Fibroblast of lung (primary cell): Measurements from ENCODE around the gene TMEM187. TPM values are rescaled to one million over a fixed set of nuclear protein-coding genes. Genes with fewer than 3 reads are reported as not detected.

Experiments used
- DNase-seq, 2 donors: peaks; one replicate each; pipeline versions ENCODE4 v3.0.0 to v3.0.0-alpha.2; 2010; ENCODE audit warnings: low read depth in 2 of 2
- H2AFZ ChIP-seq: 2 replicates; pipeline ENCODE4 v1.5.1; 2012; ENCODE audit warnings: low read length, control low read depth, inconsistent platforms
- H3K27ac ChIP-seq: 2 replicates; pipeline ENCODE4 v1.5.1; 2011; ENCODE audit warnings: low read length, control low read depth; ENCODE audit not compliant: insufficient read depth
- H3K27me3 ChIP-seq: 2 replicates; pipeline ENCODE4 v1.5.1; 2011; ENCODE audit warnings: mild to moderate bottlenecking, low read length; ENCODE audit not compliant: control insufficient read depth, insufficient read depth
- H3K36me3 ChIP-seq: 2 replicates; pipeline ENCODE4 v1.5.1; 2011; ENCODE audit warnings: low read length; ENCODE audit not compliant: control insufficient read depth, insufficient read depth
- H3K4me1 ChIP-seq: 2 replicates; pipeline ENCODE4 v1.5.1; 2011; ENCODE audit warnings: low read length; ENCODE audit not compliant: control insufficient read depth, insufficient read depth; ENCODE audit errors: extremely low read depth
- H3K4me2 ChIP-seq: 2 replicates; pipeline ENCODE4 v1.5.1; 2011; ENCODE audit warnings: low read length, control low read depth; ENCODE audit not compliant: insufficient read depth; ENCODE audit errors: extremely low read depth
- H3K4me3 ChIP-seq, 4 experiments: fragments of 200-600 bp in 1 of 4; sonication (generic) in 1 of 4; replicated peaks in 1 of 4; 2 replicates each; pipeline ENCODE4 v1.5.1; 2011 to 2016; ENCODE audit warnings: low read length in 4 of 4, low read depth in 3 of 4, mild to moderate bottlenecking in 3 of 4, control low read depth in 2 of 4, inconsistent platforms in 1 of 4, mixed read lengths in 1 of 4; ENCODE audit not compliant: insufficient read depth in 1 of 4; ENCODE audit errors: control extremely low read depth in 1 of 4
- H3K79me2 ChIP-seq: 2 replicates; pipeline ENCODE4 v1.5.1; 2012; ENCODE audit warnings: mild to moderate bottlenecking, low read length, inconsistent platforms; ENCODE audit not compliant: control insufficient read depth, insufficient read depth
- H3K9ac ChIP-seq: 2 replicates; pipeline ENCODE4 v1.5.1; 2011; ENCODE audit warnings: mild to moderate bottlenecking, low read length, control low read depth; ENCODE audit not compliant: insufficient read depth
- H3K9me3 ChIP-seq: 2 replicates; pipeline ENCODE4 v1.5.1; 2012; ENCODE audit warnings: low read depth, low read length; ENCODE audit not compliant: control insufficient read depth, insufficient read depth
- H4K20me1 ChIP-seq: 2 replicates; pipeline ENCODE4 v1.5.1; 2011; ENCODE audit warnings: low read length; ENCODE audit not compliant: control insufficient read depth, insufficient read depth; ENCODE audit errors: extremely low read depth
- CTCF ChIP-seq, 2 donors: IDR thresholded peaks in 1 of 2; conservative IDR thresholded peaks in 1 of 2; 1 replicate in 1 of 2; 2 replicates in 1 of 2; pipeline ENCODE4 v1.5.1; 2011 to 2012; ENCODE audit warnings: low read length in 2 of 2, control low read depth in 1 of 2, inconsistent platforms in 1 of 2, low read depth in 1 of 2, mild to moderate bottlenecking in 1 of 2
- EZH2 ChIP-seq: IDR thresholded peaks from 2 replicates; pipeline ENCODE4 v1.5.1; 2012; ENCODE audit warnings: low read length, control low read depth, mild to moderate bottlenecking; ENCODE audit errors: missing control alignments
- polyA plus RNA-seq, 2 donors: library from polyadenylated mRNA; depleted of rRNA in 1 of 2; stranded (reverse) in 1 of 2; unstranded in 1 of 2; fragments of >200 nt; gene quantifications; 2 replicates each; pipeline ENCODE4 v1.2.1, GENCODE V29; 2011 to 2012; ENCODE audit warnings: missing spikeins in 1 of 2
- total RNA-seq: library from RNA; depleted of rRNA; stranded (reverse); fragments of >200 nt; gene quantifications from 2 replicates; pipeline ENCODE4 v1.2.1, GENCODE V29; 2014

Gene TMEM187
- total and polyA plus RNA-seq, 2 donors (not counting 1 experiment from before 2014, with no cell fraction given) = 4.6 to 8.3 TPM

GRCh38 chrX:154023276-154024000, 50.9 kb downstream of the TMEM187 start:
- H3K4me2 ChIP-seq = no peak overlapping the region

GRCh38 chrX:154024271-154024670, 51.7 kb downstream of the TMEM187 start:
- no peak for DNase-seq
- H3K4me1 ChIP-seq = peaks cover 4% of the 10 kb centered on the region

More at GRCh38 chrX:154023276-154024000, 50.9 kb downstream of the TMEM187 start:
- Histone ChIP-seq H2AFZ (no peak overlapping the region), H3K9me3 (no peaks in the 10 kb centered on the region), H3K4me3 (no peak overlapping the region), H4K20me1 (no peaks in the 10 kb centered on the region), H3K27me3 (no peaks in the 10 kb centered on the region), H3K79me2 (peaks cover 6% of the 10 kb centered on the region), H3K36me3 (no peaks in the 10 kb centered on the region), H3K9ac (no peak overlapping the region), H3K27ac (no peak overlapping the region), H3K4me1 (peaks cover 4% of the 10 kb centered on the region)
- no peak for DNase-seq
- TF ChIP-seq EZH2 (no peak), CTCF (conservative IDR thresholded peaks at IDR 0.05 in 1 of 2, IDR thresholded peaks at IDR 0.05 in 1 of 2; ENCODE audit: low read depth in 1 of 2, low read length in 2 of 2) (no peak)

DNA sequence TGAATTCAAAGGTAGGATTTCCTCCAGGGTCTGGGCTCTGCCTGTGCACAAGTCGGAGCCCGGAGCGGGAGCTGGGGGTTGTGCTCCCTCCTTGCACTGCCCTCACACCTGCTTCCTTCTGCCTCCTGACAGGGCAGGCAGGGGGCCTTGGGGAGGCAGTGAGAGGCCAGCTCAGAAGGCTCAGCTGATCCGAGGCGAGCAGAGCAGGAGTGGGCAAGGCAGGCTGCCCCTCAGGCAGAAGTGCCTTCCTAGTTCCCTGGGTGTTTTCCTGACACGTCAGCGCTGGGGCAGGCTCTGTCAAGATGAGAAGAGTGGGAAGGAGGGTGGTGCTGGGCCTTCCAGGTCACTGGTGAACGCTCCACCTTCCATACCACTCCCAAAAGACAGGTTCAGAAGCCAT, 52.7 kb downstream of the TMEM187 start:
- peaks cover 1% of the 10 kb centered on the region for H3K36me3 ChIP-seq
- no peaks in the 10 kb centered on the region for H3K9me3 ChIP-seq
- no peak for DNase-seq
- no peaks in the 10 kb centered on the region for H3K79me2 ChIP-seq
- H3K9ac ChIP-seq = no peak overlapping the region
- no peak overlapping the region for H3K4me3 ChIP-seq
- no peak overlapping the region for H2AFZ ChIP-seq
- H3K27ac ChIP-seq = no peak overlapping the region
- peaks cover 4% of the 10 kb centered on the region for H3K4me1 ChIP-seq
- H3K4me2 ChIP-seq = no peak overlapping the region
- H3K27me3 ChIP-seq = no peaks in the 10 kb centered on the region
- TF ChIP-seq EZH2 (no peak), CTCF (conservative IDR thresholded peaks at IDR 0.05 in 1 of 2, IDR thresholded peaks at IDR 0.05 in 1 of 2; ENCODE audit: low read depth in 1 of 2, low read length in 2 of 2) (no peak)
- no peaks in the 10 kb centered on the region for H4K20me1 ChIP-seq

More at GRCh38 chrX:154024271-154024670, 51.7 kb downstream of the TMEM187 start:
- Histone ChIP-seq H3K4me2 (no peak overlapping the region), H3K79me2 (no peaks in the 10 kb centered on the region), H3K9me3 (no peaks in the 10 kb centered on the region), H3K36me3 (peaks cover 1% of the 10 kb centered on the region), H2AFZ (no peak overlapping the region), H3K4me3 (no peak overlapping the region), H4K20me1 (no peaks in the 10 kb centered on the region), H3K9ac (no peak overlapping the region), H3K27ac (no peak overlapping the region), H3K27me3 (no peaks in the 10 kb centered on the region)
- TF ChIP-seq CTCF (conservative IDR thresholded peaks at IDR 0.05 in 1 of 2, IDR thresholded peaks at IDR 0.05 in 1 of 2; ENCODE audit: low read depth in 1 of 2, low read length in 2 of 2) (no peak), EZH2 (no peak)
